HS-27A (cell line): ENCODE measurements around the gene PTPRT.

Experiments
- DNase-seq: peaks from one replicate; pipeline ENCODE4 v3.0.0-alpha.2; 2012; ENCODE audit warnings: low read depth, missing footprints

The PTPRT gene

GRCh38 chr20:42191140-42191860, 998.4 kb downstream of the PTPRT start:
- DNase-seq: no peak

- DNase-seq: no peak
These were observed 999.6 kb downstream of the PTPRT start for GRCh38 chr20:42190084-42190483.

GRCh38 chr20:42186337-42186736, 1003.4 kb downstream of the PTPRT start:
- DNase-seq: no peak

- DNase-seq: no peak
These were observed 1006.6 kb downstream of the PTPRT start for GRCh38 chr20:42183147-42183546.

- DNase-seq: no peak
These were observed 1008.6 kb downstream of the PTPRT start for GRCh38 chr20:42181064-42181463.

- DNase-seq: no peak
These were observed 1009.9 kb downstream of the PTPRT start for GRCh38 chr20:42179768-42180167.

- DNase-seq: no peak
These were observed 1016.3 kb downstream of the PTPRT start for GRCh38 chr20:42173440-42173839.

GRCh38 chr20:42164121-42164890, 1025.4 kb downstream of the PTPRT start:
- DNase-seq: no peak

GRCh38 chr20:42161228-42161829, 1028.4 kb downstream of the PTPRT start:
- no peak for DNase-seq

- DNase-seq: no peak
These were observed 1029.9 kb downstream of the PTPRT start for GRCh38 chr20:42159808-42160207.

- DNase-seq: no peak
These were observed 1031.4 kb downstream of the PTPRT start for GRCh38 chr20:42158272-42158671.

- DNase-seq: no peak
These were observed 1034.1 kb downstream of the PTPRT start for GRCh38 chr20:42155586-42155985.

- DNase-seq: no peak
These were observed 1037.1 kb downstream of the PTPRT start for GRCh38 chr20:42152575-42152974.

GRCh38 chr20:42150230-42150629, 1039.5 kb downstream of the PTPRT start:
- no peak for DNase-seq

GRCh38 chr20:42138729-42139128, 1051.0 kb downstream of the PTPRT start:
- no peak for DNase-seq

GRCh38 chr20:42134265-42135098, 1055.2 kb downstream of the PTPRT start:
- DNase-seq: no peak

- DNase-seq: no peak
These were observed 1058.7 kb downstream of the PTPRT start for GRCh38 chr20:42130810-42131596.

GRCh38 chr20:42125426-42125825, 1064.3 kb downstream of the PTPRT start:
- DNase-seq: no peak

GRCh38 chr20:42123981-42124473, 1065.7 kb downstream of the PTPRT start:
- DNase-seq: no peak

- DNase-seq: no peak
These were observed 1071.1 kb downstream of the PTPRT start for GRCh38 chr20:42118409-42119125.

GRCh38 chr20:42118001-42118400, 1071.7 kb downstream of the PTPRT start:
- no peak for DNase-seq
